HG03432 (cell line): Measurements from ENCODE around the gene IL13RA1.
"Not testable (repeated sequence)": the region's sequence is repeated elsewhere in the genome, so short reads cannot be mapped to it uniquely, and the experiment has no call there.

Experiments used
- ATAC-seq: cut with Tn5 transposase; IDR thresholded peaks from one replicate; pipeline ENCODE4 v1.9.1; 2021; ENCODE audit warnings: mild to moderate bottlenecking, moderate library complexity; ENCODE audit not compliant: unreplicated experiment

The IL13RA1 gene

GRCh38 chrX:118726887-118727685, at the start of gene IL13RA1:
IL13RA1 (plus strand) TSS chrX:118727606; CDS start chrX:118727639, 33 bp downstream.
- ATAC-seq = peak; percentile 84

DNA sequence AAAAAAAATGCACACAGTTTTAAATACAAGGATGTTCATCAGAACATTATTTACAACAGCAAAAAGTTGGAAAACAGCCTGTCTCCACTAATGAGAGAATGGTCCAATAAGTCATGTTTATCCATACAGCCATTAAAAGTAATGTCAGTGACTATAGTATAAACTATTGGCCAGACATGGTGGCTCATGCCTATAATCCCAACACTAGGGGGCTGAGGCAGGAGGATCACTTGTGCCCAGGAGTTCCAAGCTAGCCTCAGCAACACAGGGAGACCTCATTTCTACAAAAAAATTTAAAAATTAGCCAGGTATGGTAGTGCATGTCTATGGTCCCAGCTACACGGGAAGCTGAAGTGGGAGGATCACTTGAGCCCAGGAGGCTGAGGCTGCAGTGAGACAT, 48.1 kb upstream of the IL13RA1 start:
- no peak for ATAC-seq

DNA sequence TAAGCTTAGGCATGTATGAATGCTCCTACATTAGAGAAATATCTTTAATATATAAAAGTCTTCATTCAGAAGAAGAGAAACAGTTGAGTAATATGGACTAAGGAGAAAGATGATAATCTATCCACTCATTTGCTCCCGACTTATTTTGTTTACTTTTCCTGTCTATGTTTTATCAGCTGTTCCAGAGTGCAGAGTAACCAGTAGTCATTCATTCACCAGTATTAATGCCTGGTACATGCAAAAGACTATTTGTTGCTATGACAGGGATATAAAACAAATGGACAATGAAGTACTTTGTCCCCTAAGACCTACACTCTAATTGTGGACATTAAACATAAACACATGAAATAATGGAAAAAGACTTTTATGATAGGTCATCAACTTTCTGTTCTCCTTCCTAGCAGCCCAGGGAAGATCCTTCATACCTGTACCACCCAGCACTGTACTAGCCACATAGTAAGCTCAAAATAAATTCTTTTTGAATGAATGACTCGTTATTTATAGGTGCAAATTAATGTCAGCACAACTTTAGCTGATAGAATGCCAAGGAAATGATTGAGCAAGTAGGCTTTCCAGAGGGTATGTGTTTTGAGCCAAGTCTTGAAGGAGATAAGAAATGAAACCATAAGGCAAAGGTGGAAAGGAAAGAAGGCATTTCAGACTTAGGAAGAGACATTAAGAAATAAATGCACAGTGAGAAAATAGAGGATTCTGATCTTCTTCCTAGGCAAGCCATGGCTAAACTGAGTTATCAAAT, 45.0 kb upstream of the IL13RA1 start:
- ATAC-seq = no peak

GRCh38 chrX:118685393-118685792, 42.0 kb upstream of the IL13RA1 start:
- ATAC-seq = no peak

GRCh38 chrX:118688935-118689334, 38.5 kb upstream of the IL13RA1 start:
- ATAC-seq = no peak

DNA sequence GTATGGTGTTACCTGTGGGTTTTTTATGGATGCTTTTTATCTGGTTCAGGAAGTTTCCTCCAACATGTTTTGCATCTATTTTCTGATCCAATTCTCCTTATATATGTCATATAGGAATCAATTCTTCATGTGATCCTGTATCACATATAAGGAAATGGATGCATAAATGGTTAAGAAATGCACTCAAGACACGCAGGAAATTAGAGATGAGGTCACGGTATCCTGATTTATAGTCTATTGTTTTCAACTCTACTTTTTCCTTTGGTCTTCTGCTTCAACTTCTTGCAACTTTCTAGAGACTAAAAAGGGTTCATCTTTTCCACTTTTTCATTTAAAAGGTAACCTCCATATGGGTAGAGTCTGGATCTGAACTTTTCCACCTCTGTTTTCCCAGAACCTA, 33.6 kb upstream of the IL13RA1 start:
- no peak for ATAC-seq

DNA sequence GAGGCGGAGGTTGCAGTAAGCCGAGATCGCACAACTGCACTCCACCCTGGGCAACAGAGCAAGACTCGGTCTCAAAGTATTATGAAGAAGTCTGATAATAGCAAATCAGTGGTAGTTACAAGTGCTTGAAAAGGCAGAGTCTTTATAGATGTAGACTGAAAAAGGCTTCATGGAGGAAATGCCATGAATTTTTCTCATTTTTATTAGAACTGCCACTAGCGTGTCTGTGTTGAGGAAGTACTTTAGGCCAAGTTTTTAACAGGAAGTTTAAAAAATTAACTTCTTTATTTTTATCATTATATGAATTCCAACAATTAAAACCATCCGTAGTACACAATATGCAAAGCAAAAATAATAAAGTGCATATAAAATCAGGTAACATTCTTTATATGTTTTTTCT, 32.8 kb upstream of the IL13RA1 start:
- ATAC-seq = no peak

DNA sequence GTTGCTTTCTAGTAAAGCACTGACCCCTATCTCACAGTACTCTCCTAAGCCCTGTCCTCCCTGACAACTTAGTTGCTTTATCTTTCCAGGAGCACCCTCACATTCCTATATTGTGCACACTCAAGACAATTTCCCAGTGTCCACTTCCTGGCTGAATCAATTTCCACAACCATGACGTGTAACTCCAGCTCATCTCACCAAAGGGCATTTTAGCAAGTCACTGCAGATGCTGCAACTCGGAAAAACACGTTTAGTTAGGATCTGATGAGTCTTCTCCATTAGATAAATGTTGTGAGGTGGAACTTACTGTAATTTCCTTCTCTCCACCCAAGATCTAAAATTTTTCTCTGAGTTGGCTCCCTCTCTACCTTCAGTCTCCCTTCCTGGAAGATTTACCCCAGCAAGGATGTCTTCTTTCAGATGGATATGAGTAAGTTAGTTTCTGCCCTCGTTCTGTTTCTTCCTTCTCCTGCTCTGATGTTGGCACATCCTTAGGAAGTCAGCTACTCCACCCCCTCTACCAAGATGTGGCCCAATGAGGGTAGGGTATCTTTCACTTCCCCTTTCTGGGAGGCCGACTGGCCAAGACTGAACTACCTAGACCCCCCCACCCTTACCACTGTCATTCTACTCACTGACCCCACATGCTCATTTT, 28.8 kb upstream of the IL13RA1 start:
- ATAC-seq = peak; percentile 47

DNA sequence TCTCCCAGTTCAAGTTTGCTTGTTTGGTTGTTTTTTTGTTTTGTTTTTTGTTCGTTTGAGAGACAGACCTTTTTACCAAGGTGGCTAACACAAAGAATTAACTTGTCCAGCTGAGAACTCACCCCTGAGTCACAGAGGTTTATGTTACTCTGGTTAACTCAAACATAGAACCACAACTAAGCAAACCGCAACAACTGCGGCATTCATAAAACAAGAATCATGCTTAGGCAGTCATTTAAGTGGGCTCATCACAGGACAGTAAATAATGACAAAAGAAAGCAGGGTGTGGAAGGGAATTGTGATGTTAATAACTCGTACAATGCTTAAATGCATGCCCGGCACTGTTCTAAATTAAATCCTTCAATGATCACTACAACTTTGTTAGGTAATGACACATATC, 24.7 kb upstream of the IL13RA1 start:
- ATAC-seq = no peak

- ATAC-seq = no peak
Measured at GRCh38 chrX:118706681-118707080, 20.7 kb upstream of the IL13RA1 start.

DNA sequence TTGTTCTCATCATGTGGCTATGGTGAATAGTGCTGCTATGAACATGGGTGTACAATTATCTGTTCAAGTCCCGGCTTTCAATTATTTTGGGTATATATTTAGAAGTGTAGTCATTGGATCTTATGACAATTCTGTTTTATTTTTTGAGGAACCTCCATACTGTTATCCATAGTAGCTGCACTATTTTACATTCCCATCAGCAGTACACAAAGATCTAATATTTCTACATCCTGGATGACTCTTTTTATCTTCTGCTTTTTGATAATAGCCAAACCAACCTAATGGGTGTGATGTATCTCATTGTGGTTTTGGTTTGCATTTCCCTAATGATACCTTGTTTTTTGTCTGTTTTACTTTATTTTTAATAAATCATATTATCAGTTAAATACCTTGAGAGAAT, 12.9 kb upstream of the IL13RA1 start:
- ATAC-seq = no peak

GRCh38 chrX:118715917-118716316, 11.5 kb upstream of the IL13RA1 start:
- ATAC-seq = not testable (repeated sequence)

DNA sequence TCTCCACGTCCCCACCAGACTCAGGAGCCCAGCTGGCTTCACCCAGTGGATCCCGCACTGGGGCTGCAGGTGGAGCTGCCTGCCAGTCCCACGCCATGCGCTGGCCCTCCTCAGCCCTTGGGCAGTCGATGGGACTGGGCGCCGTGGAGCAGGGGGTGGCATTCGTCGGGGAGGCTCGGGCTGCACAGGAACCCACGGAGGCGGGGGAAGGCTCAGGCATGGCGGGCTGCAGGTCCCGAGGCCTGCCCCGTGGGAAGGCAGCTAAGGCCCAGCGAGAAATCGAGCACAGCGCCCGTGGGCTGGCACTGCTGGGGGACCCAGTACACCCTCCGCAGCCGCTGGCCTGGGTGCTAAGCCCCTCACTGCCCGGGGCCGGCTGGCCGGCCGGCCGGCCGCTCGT, 10.6 kb upstream of the IL13RA1 start:
- not testable (repeated sequence) for ATAC-seq

GRCh38 chrX:118717678-118718391, 9.6 kb upstream of the IL13RA1 start:
- no peak for ATAC-seq

- no peak for ATAC-seq
Measured at GRCh38 chrX:118718737-118719136, 8.7 kb upstream of the IL13RA1 start.

DNA sequence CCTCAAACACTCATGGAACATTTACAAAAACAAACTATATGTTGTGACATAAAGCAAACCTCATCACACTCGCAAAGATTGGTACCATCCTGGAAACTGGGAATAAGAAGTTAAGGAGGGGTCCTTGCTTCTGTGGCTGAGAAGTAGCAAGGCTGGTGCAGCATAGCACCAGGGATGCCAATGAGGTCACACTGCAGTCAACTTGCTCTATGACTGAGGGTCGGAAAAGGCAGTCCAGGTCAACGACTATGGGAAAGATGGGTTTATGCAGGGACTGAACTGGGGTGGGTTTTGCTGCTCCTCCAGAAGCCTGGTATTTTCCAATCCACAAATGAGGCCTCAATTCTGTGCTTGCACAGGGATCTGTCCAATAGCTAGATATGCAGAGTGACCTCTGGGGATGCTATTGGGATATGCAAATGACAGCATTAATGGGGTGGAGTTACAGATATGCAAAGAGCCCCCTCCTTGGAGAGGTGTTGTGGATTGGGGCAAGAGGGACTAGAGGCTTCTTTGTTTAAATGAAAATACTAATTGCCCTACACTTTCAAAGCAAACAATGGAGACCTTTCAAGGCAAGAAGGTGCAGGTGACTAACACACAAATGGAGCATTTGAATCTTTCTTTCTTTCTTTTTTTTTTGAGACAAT, 7.2 kb upstream of the IL13RA1 start:
- ATAC-seq = no peak

- no peak for ATAC-seq
Measured at GRCh38 chrX:118723376-118723775, 4.0 kb upstream of the IL13RA1 start.

- ATAC-seq = no peak
Measured at GRCh38 chrX:118724365-118724764, 3.0 kb upstream of the IL13RA1 start.

DNA sequence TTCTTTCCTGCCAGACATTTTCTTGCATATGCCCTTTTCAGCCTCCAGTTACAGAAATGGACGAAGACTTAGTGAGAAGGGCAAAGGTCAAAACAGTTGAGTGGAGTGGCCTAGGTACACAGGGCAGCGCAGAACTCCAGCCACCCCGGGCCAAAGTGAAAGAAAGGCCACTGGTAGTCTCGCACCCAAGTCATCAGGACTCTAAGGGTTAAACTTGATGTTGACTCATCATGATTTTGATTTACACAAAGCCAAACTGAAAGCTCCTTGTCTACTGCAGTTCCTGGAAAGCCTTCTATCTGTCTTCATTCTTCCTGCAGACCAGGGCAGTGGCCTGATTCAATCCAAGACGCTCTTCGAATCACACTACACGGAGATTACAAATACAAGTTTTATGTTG, 2.6 kb upstream of the IL13RA1 start:
- ATAC-seq = no peak

DNA sequence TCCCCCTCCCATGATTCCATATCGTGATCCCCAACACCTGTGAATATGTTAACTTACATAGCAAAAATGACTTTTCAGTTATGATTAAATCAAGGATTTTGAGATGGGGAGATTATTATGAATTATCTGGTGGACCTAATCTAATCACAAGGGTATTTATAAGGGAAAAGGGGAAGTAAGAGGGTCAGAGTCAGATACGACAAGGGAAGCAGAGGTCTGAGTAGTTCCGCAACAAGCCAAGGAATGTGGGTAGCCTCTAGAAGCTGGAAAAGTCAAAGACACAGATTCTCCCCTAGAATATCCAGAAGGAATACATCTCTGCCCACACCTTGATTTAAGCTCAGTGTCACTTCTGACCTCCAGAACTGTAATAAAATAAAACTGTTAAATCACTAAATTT, 1.0 kb upstream of the IL13RA1 start:
- ATAC-seq = no peak
